Thoracic aorta (tissue), 2 donors: ENCODE measurements around the gene IVD. TPM values are rescaled to one million over a fixed set of nuclear protein-coding genes. Genes with fewer than 3 reads are reported as not detected.

ENCODE experiments used
- ATAC-seq: fragments of 150-250 bp; one replicate; pipeline ENCODE4 v1.8.0; 2017; ENCODE audit warnings: low read depth; ENCODE audit not compliant: insufficient number of reproducible peaks, low FRiP score
- DNase-seq: peaks from one replicate; pipeline ENCODE4 v3.0.0-alpha.2; 2020; ENCODE audit warnings: low spot score
- H3K27ac ChIP-seq, 2 donors: fragments of 200-600 bp; sonication (generic); 1 replicate in 1 of 2; 2 replicates in 1 of 2; pipeline ENCODE4 v1.5.1; 2016; ENCODE audit warnings: mild to moderate bottlenecking in 2 of 2, moderate library complexity in 2 of 2
- H3K27me3 ChIP-seq: fragments of 200-600 bp; sonication (generic); replicated peaks from 2 replicates; pipeline ENCODE4 v1.6.0; 2016; ENCODE audit warnings: mild to moderate bottlenecking; ENCODE audit not compliant: insufficient read depth
- H3K36me3 ChIP-seq: fragments of 200-600 bp; sonication (generic); one replicate; pipeline ENCODE4 v1.5.1; 2016
- H3K4me1 ChIP-seq, 2 donors: fragments of 200-600 bp; sonication (generic); 1 replicate in 1 of 2; 2 replicates in 1 of 2; pipeline versions ENCODE4 v1.5.1 to v1.6.0; 2016; ENCODE audit warnings: low read depth in 2 of 2, mild to moderate bottlenecking in 1 of 2; ENCODE audit not compliant: control insufficient read depth in 1 of 2
- H3K4me3 ChIP-seq: fragments of 200-600 bp; sonication (generic); 2 replicates; pipeline ENCODE4 v1.5.1; 2016; ENCODE audit warnings: mild to moderate bottlenecking
- H3K9me3 ChIP-seq: fragments of 200-600 bp; sonication (generic); 2 replicates; pipeline ENCODE4 v1.5.1; 2016
- CTCF ChIP-seq: fragments of 200-600 bp; sonication (generic); IDR thresholded peaks from one replicate; pipeline ENCODE4 v1.5.1; 2019; ENCODE audit warnings: antibody characterized with exemption
- total RNA-seq, 2 donors: library from RNA; depleted of rRNA; stranded (reverse); fragments of >200 nt; gene quantifications; one replicate each; pipeline versions ENCODE4 v1.1.0 to v1.2.3, GENCODE V29; 2016

The IVD gene
- total RNA-seq, 2 donors from 2014 or later: 43.6 to 61.8 TPM

GRCh38 chr15:40443255-40443654, 37.7 kb downstream of the IVD start:
- Histone ChIP-seq H3K27me3 (no peaks in the 10 kb centered on the region), H3K9me3 (no peaks in the 10 kb centered on the region), H3K27ac (no peak overlapping the region), H3K4me1 (peaks cover 15 to 48% of the 10 kb centered on the region in 2 donors), H3K36me3 (no peaks in the 10 kb centered on the region), H3K4me3 (no peak overlapping the region)
- DNase-seq: no peak
- ATAC-seq: no peak
- no peak for TF ChIP-seq CTCF

- no peak for TF ChIP-seq CTCF
- H3K27ac ChIP-seq: no peak overlapping the region
- no peak overlapping the region for H3K4me3 ChIP-seq
- H3K9me3 ChIP-seq: no peaks in the 10 kb centered on the region
- H3K36me3 ChIP-seq: no peaks in the 10 kb centered on the region
- peaks cover 15 to 48% of the 10 kb centered on the region in 2 donors for H3K4me1 ChIP-seq
- no peak for ATAC-seq
- no peak for DNase-seq
- no peaks in the 10 kb centered on the region for H3K27me3 ChIP-seq
These were observed 38.3 kb downstream of the IVD start for GRCh38 chr15:40443846-40444245.

- Histone ChIP-seq H3K4me1 (peaks cover 15 to 44% of the 10 kb centered on the region in 2 donors), H3K27me3 (no peaks in the 10 kb centered on the region), H3K27ac (no peak overlapping the region), H3K4me3 (no peak overlapping the region), H3K9me3 (no peaks in the 10 kb centered on the region), H3K36me3 (no peaks in the 10 kb centered on the region)
- ATAC-seq (no peak), DNase-seq (no peak)
- TF ChIP-seq CTCF: no peak
These were observed 39.1 kb downstream of the IVD start for GRCh38 chr15:40444736-40445135.

- Histone ChIP-seq H3K4me1 (peaks cover 12 to 38% of the 10 kb centered on the region in 2 donors), H3K9me3 (no peaks in the 10 kb centered on the region), H3K27ac (no peak overlapping the region), H3K27me3 (no peaks in the 10 kb centered on the region), H3K36me3 (no peaks in the 10 kb centered on the region), H3K4me3 (no peak overlapping the region)
- DNase-seq (no peak), ATAC-seq (no peak)
- TF ChIP-seq CTCF: no peak
These were observed 39.9 kb downstream of the IVD start for GRCh38 chr15:40445421-40445922.

GRCh38 chr15:40446144-40446543, 40.5 kb downstream of the IVD start:
- Histone ChIP-seq H3K9me3 (no peaks in the 10 kb centered on the region), H3K27ac (no peak overlapping the region), H3K4me1 (peaks cover 12 to 38% of the 10 kb centered on the region in 2 donors), H3K4me3 (no peak overlapping the region), H3K27me3 (no peaks in the 10 kb centered on the region), H3K36me3 (no peaks in the 10 kb centered on the region)
- ATAC-seq (no peak), DNase-seq (no peak)
- TF ChIP-seq CTCF: no peak
